ENCODE measurements around the gene PDZRN3. TPM values are rescaled to one million over a fixed set of nuclear protein-coding genes. Genes with fewer than 3 reads are reported as not detected.

The PDZRN3 gene
- total RNA-seq, 2 donors from 2014 or later, result 6.1 to 10.4 TPM

- Mint-ChIP-seq H3K36me3 (ENCODE audit: low read depth) (no peaks in the 10 kb centered on the region), H3K4me3 (no peak overlapping the region), H3K27ac (no peak overlapping the region), H3K9me3 (no peaks in the 10 kb centered on the region), H3K27me3 (ENCODE audit: insufficient read depth) (peaks cover 28% of the 10 kb centered on the region), H3K4me1 (peaks cover 43% of the 10 kb centered on the region)
- no peak for DNase-seq
- H3K4me1 ChIP-seq (ENCODE audit: control insufficient read depth, insufficient read depth, low read length), result peaks cover 11% of the 10 kb centered on the region
- H3K36me3 ChIP-seq (ENCODE audit: control insufficient read depth, insufficient read depth, low read length), result peaks cover 35% of the 10 kb centered on the region
- no peak overlapping the region for H3K27ac ChIP-seq (ENCODE audit: low read depth, low read length)
- H3K27me3 ChIP-seq (ENCODE audit: control insufficient read depth, insufficient read depth, low read length, poor library complexity, severe bottlenecking), result no peaks in the 10 kb centered on the region
- H3K9ac ChIP-seq (ENCODE audit: extremely low read depth, low read length, poor library complexity, severe bottlenecking), result no peak overlapping the region
- H3K9me3 ChIP-seq (ENCODE audit: control insufficient read depth, low read length), result no peaks in the 10 kb centered on the region
- TF ChIP-seq CTCF (conservative IDR thresholded peaks at IDR 0.05), result no peak
- H3K4me3 ChIP-seq (ENCODE audit: low read length), result no peak overlapping the region
- WGBS, 2 experiments (ENCODE audit: insufficient coverage in 1 of 2, insufficient read length in 1 of 2), result 68 to 86% methylated on average over 3 to 4 of the region's 4 CpGs
Observed at GRCh38 chr3:73558727-73559075, 66.0 kb downstream of the PDZRN3 start.

GRCh38 chr3:73557986-73558726 lies 66.6 kb downstream of the PDZRN3 start:
- no peak overlapping the region for H3K27ac Mint-ChIP-seq
- DNase-seq, result no peak
- H3K27me3 Mint-ChIP-seq (ENCODE audit: insufficient read depth), result peaks cover 28% of the 10 kb centered on the region

GRCh38 chr3:73556520-73557372 lies 68.0 kb downstream of the PDZRN3 start:
- 32 to 77% methylated on average over 2 to 3 of the region's 3 CpGs for WGBS, 2 experiments (ENCODE audit: insufficient coverage in 1 of 2, insufficient read length in 1 of 2)
- Mint-ChIP-seq H3K36me3 (ENCODE audit: low read depth) (no peaks in the 10 kb centered on the region), H3K4me3 (no peak overlapping the region), H3K4me1 (peaks cover 46% of the 10 kb centered on the region), H3K27me3 (ENCODE audit: insufficient read depth) (peaks cover 27% of the 10 kb centered on the region), H3K27ac (no peak overlapping the region), H3K9me3 (no peaks in the 10 kb centered on the region)
- Histone ChIP-seq H3K36me3 (ENCODE audit: control insufficient read depth, insufficient read depth, low read length) (peaks cover 39% of the 10 kb centered on the region), H3K27ac (ENCODE audit: low read depth, low read length) (no peak overlapping the region), H3K9ac (ENCODE audit: extremely low read depth, low read length, poor library complexity, severe bottlenecking) (no peak overlapping the region), H3K27me3 (ENCODE audit: control insufficient read depth, insufficient read depth, low read length, poor library complexity, severe bottlenecking) (no peaks in the 10 kb centered on the region), H3K9me3 (ENCODE audit: control insufficient read depth, low read length) (no peaks in the 10 kb centered on the region), H3K4me1 (ENCODE audit: control insufficient read depth, insufficient read depth, low read length) (peaks cover 11% of the 10 kb centered on the region), H3K4me3 (ENCODE audit: low read length) (no peak overlapping the region)
- TF ChIP-seq CTCF (conservative IDR thresholded peaks at IDR 0.05), result no peak
- peak; percentile 65 for DNase-seq

More at GRCh38 chr3:73557986-73558726, 66.6 kb downstream of the PDZRN3 start:
- Histone ChIP-seq H3K4me1 (ENCODE audit: control insufficient read depth, insufficient read depth, low read length) (peaks cover 11% of the 10 kb centered on the region), H3K9me3 (ENCODE audit: control insufficient read depth, low read length) (no peaks in the 10 kb centered on the region), H3K9ac (ENCODE audit: extremely low read depth, low read length, poor library complexity, severe bottlenecking) (no peak overlapping the region), H3K27ac (ENCODE audit: low read depth, low read length) (no peak overlapping the region), H3K36me3 (ENCODE audit: control insufficient read depth, insufficient read depth, low read length) (peaks cover 38% of the 10 kb centered on the region), H3K4me3 (ENCODE audit: low read length) (no peak overlapping the region), H3K27me3 (ENCODE audit: control insufficient read depth, insufficient read depth, low read length, poor library complexity, severe bottlenecking) (no peaks in the 10 kb centered on the region)
- TF ChIP-seq CTCF (conservative IDR thresholded peaks at IDR 0.05), result no peak
- Mint-ChIP-seq H3K4me1 (peaks cover 41% of the 10 kb centered on the region), H3K4me3 (no peak overlapping the region), H3K36me3 (ENCODE audit: low read depth) (no peaks in the 10 kb centered on the region), H3K9me3 (no peaks in the 10 kb centered on the region)
- 73 to 80% methylated on average over 1 to 3 of the region's 3 CpGs for WGBS, 2 experiments (ENCODE audit: insufficient coverage in 1 of 2, insufficient read length in 1 of 2)

Measured in endodermal cell (in vitro differentiated cells).